GM23338 (cell line): ENCODE measurements around the gene PGLYRP1. TPM values are rescaled to one million over a fixed set of nuclear protein-coding genes. Genes with fewer than 3 reads are reported as not detected.

Experiments used
- ATAC-seq: fragments of 200-7000 bp; cut with Tn5 transposase; 3 replicates; pipeline ENCODE4 v1.9.1; 2020
- DNase-seq: peaks from one replicate; pipeline ENCODE4 v3.0.0-alpha.2; 2015; ENCODE audit warnings: low spot score
- H2AFZ ChIP-seq: fragments of 200-600 bp; sonication (generic); 2 replicates; pipeline ENCODE4 v1.8.0; 2016; ENCODE audit warnings: antibody characterized with exemption, mild to moderate bottlenecking, moderate library complexity
- H3F3A ChIP-seq: fragments of 200-600 bp; sonication (generic); replicated peaks from 2 replicates; pipeline ENCODE4 v1.8.0; 2017; ENCODE audit warnings: antibody characterized with exemption, mixed run types, low read depth
- H3K27ac ChIP-seq: fragments of 200-600 bp; sonication (generic); 2 replicates; pipeline ENCODE4 v1.6.1; 2016; ENCODE audit warnings: low read depth
- H3K27me3 ChIP-seq: fragments of 200-600 bp; sonication (generic); 2 replicates; pipeline ENCODE4 v1.8.0; 2016; ENCODE audit warnings: mild to moderate bottlenecking, mixed run types, moderate library complexity; ENCODE audit not compliant: insufficient read depth
- H3K36me3 ChIP-seq: fragments of 200-600 bp; sonication (generic); 2 replicates; pipeline ENCODE4 v1.8.0; 2016; ENCODE audit warnings: mild to moderate bottlenecking; ENCODE audit not compliant: insufficient read depth
- H3K4me1 ChIP-seq: fragments of 200-600 bp; sonication (generic); 2 replicates; pipeline ENCODE4 v1.8.0; 2016; ENCODE audit warnings: mild to moderate bottlenecking, moderate library complexity; ENCODE audit not compliant: insufficient read depth
- H3K4me2 ChIP-seq: fragments of 200-600 bp; sonication (generic); 2 replicates; pipeline ENCODE4 v1.7.1; 2017; ENCODE audit warnings: mixed run types
- H3K4me3 ChIP-seq: fragments of 200-600 bp; sonication (generic); 2 replicates; pipeline ENCODE4 v1.6.1; 2016; ENCODE audit warnings: mixed run types
- H3K79me2 ChIP-seq: fragments of 200-600 bp; sonication (generic); replicated peaks from 2 replicates; pipeline ENCODE4 v1.8.0; 2017; ENCODE audit warnings: mild to moderate bottlenecking; ENCODE audit not compliant: insufficient read depth
- H3K9me2 ChIP-seq: fragments of 200-600 bp; sonication (generic); 2 replicates; pipeline ENCODE4 v1.8.0; 2017; ENCODE audit not compliant: insufficient read depth
- H4K20me1 ChIP-seq: fragments of 200-600 bp; sonication (generic); replicated peaks from 2 replicates; pipeline ENCODE4 v1.8.0; 2017; ENCODE audit warnings: mild to moderate bottlenecking; ENCODE audit not compliant: insufficient read depth
- H3K27ac Mint-ChIP-seq: 2 replicates; pipeline ENCODE4 v1.8.0; 2020; ENCODE audit warnings: inconsistent platforms, mild to moderate bottlenecking, moderate library complexity, mixed read lengths
- H3K27me3 Mint-ChIP-seq: 3 replicates; pipeline ENCODE4 v1.8.0; 2022; ENCODE audit warnings: low read depth, mild to moderate bottlenecking, moderate library complexity, mixed read lengths, inconsistent platforms; ENCODE audit not compliant: insufficient read depth, poor library complexity
- H3K36me3 Mint-ChIP-seq: 3 replicates; pipeline ENCODE4 v1.8.0; 2021; ENCODE audit warnings: low read depth, mild to moderate bottlenecking, inconsistent platforms, moderate library complexity, mixed read lengths
- H3K4me1 Mint-ChIP-seq: 3 replicates; pipeline ENCODE4 v1.8.0; 2020; ENCODE audit warnings: mild to moderate bottlenecking, inconsistent platforms, mixed read lengths
- H3K4me3 Mint-ChIP-seq: 3 replicates; pipeline ENCODE4 v1.8.0; 2021; ENCODE audit warnings: moderate library complexity, mild to moderate bottlenecking, inconsistent platforms, mixed read lengths
- H3K9me3 Mint-ChIP-seq: 3 replicates; pipeline ENCODE4 v1.8.0; 2020; ENCODE audit warnings: moderate library complexity, mild to moderate bottlenecking, inconsistent platforms, mixed read lengths
- CREB1 ChIP-seq: fragments of 250-450 bp; sonication (Bioruptor Pico); IDR thresholded peaks from 2 replicates; pipeline ENCODE4 v1.5.0; 2020; ENCODE audit warnings: low read depth, mild to moderate bottlenecking, moderate library complexity
- CTCF ChIP-seq, 2 experiments: fragments of 200-600 bp in 1 of 2; sonication (generic) in 1 of 2; conservative IDR thresholded peaks; 2 replicates each; pipeline versions ENCODE4 v1.5.1 to v1.6.1; 2016 to 2017; ENCODE audit warnings: antibody characterized with exemption in 2 of 2, low read depth in 2 of 2, mild to moderate bottlenecking in 2 of 2, moderate library complexity in 1 of 2
- ETS1 ChIP-seq: IDR thresholded peaks from 2 replicates; pipeline ENCODE4 v1.6.1; 2016; ENCODE audit warnings: antibody characterized with exemption
- EZH2 ChIP-seq: fragments of 200-600 bp; sonication (generic); IDR thresholded peaks from one replicate; pipeline ENCODE4 v1.8.0; 2017; ENCODE audit warnings: antibody characterized with exemption, mild to moderate bottlenecking, low read depth; ENCODE audit not compliant: unreplicated experiment
- EZH2phosphoT487 ChIP-seq: fragments of 200-600 bp; sonication (generic); IDR thresholded peaks from one replicate; pipeline ENCODE4 v1.8.1; 2018; ENCODE audit warnings: antibody characterized with exemption; ENCODE audit not compliant: unreplicated experiment
- NANOG ChIP-seq: IDR thresholded peaks from 2 replicates; pipeline ENCODE4 v1.6.1; 2016; ENCODE audit warnings: antibody characterized with exemption, borderline replicate concordance
- POLR2AphosphoS5 ChIP-seq: IDR thresholded peaks from 2 replicates; pipeline ENCODE4 v1.6.1; 2016; ENCODE audit warnings: antibody characterized with exemption, low read depth
- STAT1 ChIP-seq: IDR thresholded peaks from one replicate; pipeline ENCODE4 v1.6.1; 2016; ENCODE audit warnings: antibody characterized with exemption; ENCODE audit not compliant: unreplicated experiment
- ZNF114 ChIP-seq: fragments of 250-450 bp; sonication (Bioruptor Pico); IDR thresholded peaks from 2 replicates; pipeline ENCODE4 v1.5.0; 2020; ENCODE audit warnings: mild to moderate bottlenecking, moderate library complexity
- ZNF331 ChIP-seq: fragments of 250-450 bp; sonication (Bioruptor Pico); IDR thresholded peaks from 2 replicates; pipeline ENCODE4 v1.5.0; 2020; ENCODE audit warnings: low read depth, mild to moderate bottlenecking, moderate library complexity
- ZNF462 ChIP-seq: fragments of 250-450 bp; sonication (Bioruptor Pico); IDR thresholded peaks from 2 replicates; pipeline ENCODE4 v1.5.0; 2020; ENCODE audit warnings: mild to moderate bottlenecking, moderate library complexity
- polyA plus RNA-seq: library from polyadenylated mRNA; unstranded; fragments of >200 nt; fragmentation: Nextera tagmentation; extraction: Ambion mirVana; gene quantifications from 2 replicates; pipeline ENCODE4 v1.2.1, GENCODE V29; 2016
- total RNA-seq: library from RNA; depleted of rRNA; stranded (reverse); fragments of >200 nt; shearing (Covaris generic); gene quantifications from 2 replicates; pipeline ENCODE4 v1.2.3, GENCODE V29; 2014

PGLYRP1 gene
- total and polyA plus RNA-seq, 2 experiments from 2014 or later = not detected

GRCh38 chr19:45994998-45995714 is 27.7 kb downstream of the PGLYRP1 start, which contains the start of gene CCDC61:
CCDC61 (plus strand) TSS chr19:45995467; CDS start chr19:46003019, 7,552 bp downstream.
- H4K20me1 ChIP-seq = no peaks in the 10 kb centered on the region; the same call in 1 of the 2 replicates
- H3K27ac ChIP-seq = peak within 1 kb of the TSS; percentile 18; the same call in 1 of the 2 replicates
- ATAC-seq = peak; percentile 93
- TF ChIP-seq POLR2AphosphoS5 (peak; percentile 83), CREB1 (CRISPR knock-in tag) (peak; percentile 89), CTCF (conservative IDR thresholded peaks at IDR 0.05; ENCODE audit: low read depth in 2 of 2) (no peak)
- H3F3A ChIP-seq = peaks cover 7% of the 10 kb centered on the region; the same call in 1 of the 2 replicates
- no peaks in the 10 kb centered on the region for H3K36me3 Mint-ChIP-seq
- peaks cover 13% of the 10 kb centered on the region for H3K79me2 ChIP-seq
- H3K9me2 ChIP-seq = no peaks in the 10 kb centered on the region
- H3K9me3 Mint-ChIP-seq = no peaks in the 10 kb centered on the region
- H3K4me1 ChIP-seq = peaks cover 6% of the 10 kb centered on the region
- peaks cover 22% of the 10 kb centered on the region for H3K4me1 Mint-ChIP-seq
- 0 out of 2 replicates have a peak within 1 kb of the TSS, but pooled peaks have one; percentile 38 for H2AFZ ChIP-seq
- DNase-seq = peak; percentile 100
- H3K36me3 ChIP-seq = no peaks in the 10 kb centered on the region
- peak within 1 kb of the TSS; percentile 90 for H3K4me2 ChIP-seq
- no peaks in the 10 kb centered on the region for H3K27me3 ChIP-seq
- H3K4me3 ChIP-seq = peak within 1 kb of the TSS; percentile 65
- peaks cover 10% of the 10 kb centered on the region for H3K27me3 Mint-ChIP-seq
- H3K4me3 Mint-ChIP-seq = no peak within 1 kb of the TSS
- no peak within 1 kb of the TSS for H3K27ac Mint-ChIP-seq

GRCh38 chr19:45994456-45994997 is 28.3 kb downstream of the PGLYRP1 start:
- Mint-ChIP-seq H3K4me1 (peaks cover 18% of the 10 kb centered on the region), H3K9me3 (no peaks in the 10 kb centered on the region), H3K27ac (no peak overlapping the region), H3K36me3 (no peaks in the 10 kb centered on the region), H3K4me3 (no peak overlapping the region), H3K27me3 (peaks cover 6% of the 10 kb centered on the region)
- TF ChIP-seq POLR2AphosphoS5 (no peak; the same call in 1 of the 2 replicates), ZNF114 (no peak), ZNF462 (CRISPR knock-in tag) (no peak), EZH2 (no peak), STAT1 (no peak), NANOG (no peak), ETS1 (no peak), CREB1 (CRISPR knock-in tag) (no peak), ZNF331 (CRISPR knock-in tag) (no peak), EZH2phosphoT487 (no peak)
- Histone ChIP-seq H4K20me1 (no peaks in the 10 kb centered on the region; the same call in 1 of the 2 replicates), H2AFZ (0 out of 2 replicates have a peak overlapping the region, but pooled peaks have one; percentile 38), H3K27me3 (no peaks in the 10 kb centered on the region), H3K4me3 (peak overlapping the region; percentile 53), H3K79me2 (peaks cover 13% of the 10 kb centered on the region), H3K9me2 (no peaks in the 10 kb centered on the region), H3K36me3 (no peaks in the 10 kb centered on the region), H3K4me1 (peaks cover 5% of the 10 kb centered on the region), H3F3A (peaks cover under 1% of the 10 kb centered on the region; the same call in 1 of the 2 replicates), H3K4me2 (peak overlapping the region; percentile 75), H3K27ac (peak overlapping the region; percentile 18; the same call in 1 of the 2 replicates)
- peak; percentile 58 for DNase-seq
- ATAC-seq = peak; percentile 6
